HEK293 (cell line): ENCODE results near the gene SLC17A9.

Experiments used
- CTCF ChIA-PET: fragments of 350-600 bp; formaldehyde crosslinking; extraction: SDS; loops from one replicate; lab custom pipeline; 2021; ENCODE audit warnings: antibody characterized with exemption; lab: Yijun Ruan, JAX
- POLR2A ChIA-PET: fragments of 300-600 bp; formaldehyde crosslinking; extraction: SDS; loops from one replicate; lab custom pipeline; 2020; ENCODE audit warnings: antibody characterized with exemption, inconsistent platforms; lab: Yijun Ruan, JAX
- H3K27ac ChIP-seq: fragments of 200-500 bp; sonication (Bioruptor generic); 2 replicates; pipeline ENCODE4 v1.5.1; 2014; ENCODE audit warnings: low read depth, low read length, control low read depth, inconsistent platforms; ENCODE audit errors: extremely low read depth
- H3K36me3 ChIP-seq, 2 experiments: fragments of 200-500 bp in 1 of 2; sonication (Bioruptor generic) in 1 of 2; 1 replicate in 1 of 2; 2 replicates in 1 of 2; pipeline ENCODE4 v1.5.1; 2014 to 2017; ENCODE audit warnings: inconsistent platforms in 2 of 2, low read length in 2 of 2; ENCODE audit not compliant: control insufficient read depth in 2 of 2, insufficient read depth in 1 of 2
- H3K4me1 ChIP-seq: fragments of 200-500 bp; sonication (Bioruptor generic); 2 replicates; pipeline ENCODE4 v1.5.1; 2014; ENCODE audit warnings: mild to moderate bottlenecking, low read length, inconsistent platforms; ENCODE audit not compliant: control insufficient read depth, insufficient read depth
- H3K4me3 ChIP-seq: 2 replicates; pipeline ENCODE4 v1.5.1; 2011; ENCODE audit warnings: low read depth, mild to moderate bottlenecking, control low read depth, low read length, moderate library complexity
- H3K9me3 ChIP-seq: fragments of 200-500 bp; sonication (Bioruptor generic); 2 replicates; pipeline ENCODE4 v1.5.1; 2014; ENCODE audit warnings: low read depth, low read length, inconsistent platforms; ENCODE audit not compliant: control insufficient read depth, insufficient read depth
- AEBP2 ChIP-seq: fragments of 450-650 bp; formaldehyde crosslinking; IDR thresholded peaks from 2 replicates; pipeline ENCODE4 v1.5.1; 2016; ENCODE audit warnings: missing biosample characterization, missing genetic modification characterization, borderline replicate concordance
- FEZF1 ChIP-seq: fragments of 450-650 bp; formaldehyde crosslinking; IDR thresholded peaks from 2 replicates; pipeline ENCODE4 v1.5.1; 2016; ENCODE audit warnings: missing biosample characterization, missing genetic modification characterization
- KLF16 ChIP-seq: fragments of 450-650 bp; formaldehyde crosslinking; IDR thresholded peaks from 2 replicates; pipeline ENCODE4 v1.5.1; 2017; ENCODE audit warnings: missing biosample characterization, missing genetic modification characterization
- MEIS1 ChIP-seq: sonication (generic); formaldehyde crosslinking; IDR thresholded peaks from 2 replicates; pipeline ENCODE4 v1.8.1; 2022; ENCODE audit warnings: missing genetic modification reagents, mild to moderate bottlenecking, borderline replicate concordance
- PATZ1 ChIP-seq: fragments of 450-650 bp; formaldehyde crosslinking; IDR thresholded peaks from 2 replicates; pipeline ENCODE4 v1.5.1; 2016; ENCODE audit warnings: missing biosample characterization, missing genetic modification characterization
- PRDM2 ChIP-seq: fragments of 450-650 bp; formaldehyde crosslinking; IDR thresholded peaks from 2 replicates; pipeline ENCODE4 v1.5.1; 2016; ENCODE audit warnings: missing biosample characterization, missing genetic modification characterization, borderline replicate concordance
- SP3 ChIP-seq: fragments of 450-650 bp; formaldehyde crosslinking; IDR thresholded peaks from 2 replicates; pipeline ENCODE4 v1.5.1; 2016; ENCODE audit warnings: missing biosample characterization, missing genetic modification characterization
- TCF7L2 ChIP-seq: IDR thresholded peaks from 2 replicates; pipeline ENCODE4 v1.6.1; 2011; ENCODE audit warnings: low read depth, mild to moderate bottlenecking, inconsistent platforms, low read length, moderate library complexity, borderline replicate concordance
- YY2 ChIP-seq: fragments of 450-650 bp; formaldehyde crosslinking; IDR thresholded peaks from 2 replicates; pipeline ENCODE4 v1.5.1; 2016; ENCODE audit warnings: missing biosample characterization, missing genetic modification characterization
- ZBTB6 ChIP-seq: fragments of 450-650 bp; formaldehyde crosslinking; IDR thresholded peaks from 2 replicates; pipeline ENCODE4 v1.5.1; 2017; ENCODE audit warnings: missing biosample characterization, missing genetic modification characterization
- ZBTB8A ChIP-seq: fragments of 450-650 bp; formaldehyde crosslinking; IDR thresholded peaks from 2 replicates; pipeline ENCODE4 v1.5.1; 2016; ENCODE audit warnings: missing biosample characterization, missing genetic modification characterization
- ZNF184 ChIP-seq: fragments of 450-650 bp; IDR thresholded peaks from 2 replicates; pipeline ENCODE4 v1.5.1; 2018; ENCODE audit warnings: missing biosample characterization, mild to moderate bottlenecking, missing genetic modification characterization
- ZNF2 ChIP-seq: fragments of 450-650 bp; formaldehyde crosslinking; IDR thresholded peaks from 2 replicates; pipeline ENCODE4 v1.5.1; 2016; ENCODE audit warnings: missing biosample characterization, missing genetic modification characterization
- ZNF214 ChIP-seq: fragments of 450-650 bp; formaldehyde crosslinking; IDR thresholded peaks from 2 replicates; pipeline ENCODE4 v1.5.1; 2017; ENCODE audit warnings: missing biosample characterization, mild to moderate bottlenecking, missing genetic modification characterization, borderline replicate concordance
- ZNF426 ChIP-seq: fragments of 450-650 bp; formaldehyde crosslinking; IDR thresholded peaks from 2 replicates; pipeline ENCODE4 v1.5.1; 2017; ENCODE audit warnings: missing biosample characterization, missing genetic modification characterization, mild to moderate bottlenecking, inconsistent platforms, moderate library complexity
- ZNF521 ChIP-seq: fragments of 450-650 bp; formaldehyde crosslinking; IDR thresholded peaks from 2 replicates; pipeline ENCODE4 v1.5.1; 2017; ENCODE audit warnings: missing biosample characterization, mild to moderate bottlenecking, missing genetic modification characterization
- ZNF585B ChIP-seq: fragments of 450-650 bp; formaldehyde crosslinking; IDR thresholded peaks from 2 replicates; pipeline ENCODE4 v1.5.1; 2016; ENCODE audit warnings: missing biosample characterization, missing genetic modification characterization
- ZNF600 ChIP-seq: fragments of 450-650 bp; formaldehyde crosslinking; IDR thresholded peaks from 2 replicates; pipeline ENCODE4 v1.5.1; 2016; ENCODE audit warnings: missing biosample characterization, missing genetic modification characterization
- ZNF664 ChIP-seq: fragments of 450-650 bp; formaldehyde crosslinking; IDR thresholded peaks from 2 replicates; pipeline ENCODE4 v1.5.1; 2016; ENCODE audit warnings: missing biosample characterization, missing genetic modification characterization
- ZNF843 ChIP-seq: fragments of 450-650 bp; formaldehyde crosslinking; IDR thresholded peaks from 2 replicates; pipeline ENCODE4 v1.5.1; 2016; ENCODE audit warnings: missing biosample characterization, missing genetic modification characterization
- ZSCAN30 ChIP-seq: fragments of 450-650 bp; IDR thresholded peaks from 2 replicates; pipeline ENCODE4 v1.5.1; 2018; ENCODE audit warnings: missing biosample characterization, mild to moderate bottlenecking, missing genetic modification characterization, moderate library complexity

SLC17A9 gene

GRCh38 chr20:62935968-62936585 lies 16.4 kb upstream of the SLC17A9 start:
- Histone ChIP-seq H3K4me1 (peaks cover 9% of the 10 kb centered on the region; the same call in 1 of the 2 replicates), H3K4me3 (peak overlapping the region; percentile 88), H3K27ac (no peak overlapping the region), H3K9me3 (no peaks in the 10 kb centered on the region), H3K36me3 (peaks cover 8 to 39% of the 10 kb centered on the region in 2 experiments)
- POLR2A ChIA-PET, result interaction anchor here (0.8 to 2.2 kb wide), 5 partner anchors 9 to 34 kb away, joined by 3 to 13 read pairs (median 5); partner anchors contain the start of gene DIDO1
- TF ChIP-seq ZNF214 (tag by site-specific recombination) (no peak), MEIS1 (CRISPR knock-in tag) (no peak), PATZ1 (tag by site-specific recombination) (no peak), ZNF426 (tag by site-specific recombination) (no peak), ZNF585B (tag by site-specific recombination) (no peak), PRDM2 (tag by site-specific recombination) (no peak)
- CTCF ChIA-PET, result interaction anchor here (1.4 to 2.2 kb wide), 4 partner anchors 15 to 36 kb away, joined by 3 to 12 read pairs (median 6); no protein-coding TSS in a partner anchor

- Histone ChIP-seq H3K36me3 (peaks cover 4 to 53% of the 10 kb centered on the region in 2 experiments), H3K4me1 (peaks cover 9% of the 10 kb centered on the region; the same call in 1 of the 2 replicates), H3K27ac (peak overlapping the region; percentile 77), H3K9me3 (no peaks in the 10 kb centered on the region), H3K4me3 (peak overlapping the region; percentile 88)
- CTCF ChIA-PET, result interaction anchor here (0.6 to 1.6 kb wide), 6 partner anchors 10 to 117 kb away, joined by 3 to 12 read pairs (median 4); partner anchors contain the start of gene DIDO1
- POLR2A ChIA-PET, result interaction anchor here (0.6 to 2.2 kb wide), 11 partner anchors 11 to 335 kb away, joined by 3 to 13 read pairs (median 3); partner anchors contain the start of genes ARFGAP1 and DIDO1
- TF ChIP-seq FEZF1 (tag by site-specific recombination) (peak; percentile 22; the same call in 1 of the 2 replicates), ZBTB6 (tag by site-specific recombination) (peak; percentile 58), YY2 (peak; percentile 91), ZNF664 (tag by site-specific recombination) (0 out of 2 replicates have a peak, but pooled peaks have one; percentile 14), ZBTB8A (peak; percentile 90), ZSCAN30 (tag by site-specific recombination) (peak; percentile 19; the same call in 1 of the 2 replicates), KLF16 (peak; percentile 93), ZNF184 (no peak), ZNF600 (tag by site-specific recombination) (peak; percentile 89; the same call in 1 of the 2 replicates), TCF7L2 (no peak), SP3 (tag by site-specific recombination) (peak; percentile 92), ZNF843 (tag by site-specific recombination) (peak; percentile 55; the same call in 1 of the 2 replicates), AEBP2 (no peak), ZNF2 (tag by site-specific recombination) (peak; percentile 78; the same call in 1 of the 2 replicates), ZNF521 (tag by site-specific recombination) (no peak)
Measured at GRCh38 chr20:62937268-62938104, 15.0 kb upstream of the SLC17A9 start.
